Measurements from ENCODE around the gene NTNG1.
A peak's percentile ranks its signal among the peaks of the same experiment; 100 is the strongest.

Gene NTNG1

DNA sequence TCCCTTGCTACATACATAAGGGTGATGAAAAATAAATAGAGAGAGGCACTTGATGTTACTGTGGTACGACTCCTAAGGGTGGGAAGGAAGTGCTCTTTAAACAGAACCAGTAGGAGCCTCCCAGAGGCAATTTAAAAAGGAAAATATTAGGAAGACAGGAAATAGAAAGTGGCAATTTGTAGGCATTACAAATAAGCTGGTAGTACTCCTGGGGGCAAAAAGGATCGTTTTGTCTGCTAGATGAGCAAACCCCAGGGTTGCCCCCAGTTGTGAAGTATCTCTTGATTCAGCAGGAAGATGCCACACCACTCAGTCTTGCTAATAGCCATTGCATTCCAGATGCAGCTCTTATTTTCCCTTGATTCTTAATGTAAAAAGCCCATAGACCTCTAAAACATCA is 303.0 kb downstream of the NTNG1 start:
- no peak for DNase-seq (ENCODE audit: low read depth in 2 of 3, low spot score in 1 of 3)

DNA sequence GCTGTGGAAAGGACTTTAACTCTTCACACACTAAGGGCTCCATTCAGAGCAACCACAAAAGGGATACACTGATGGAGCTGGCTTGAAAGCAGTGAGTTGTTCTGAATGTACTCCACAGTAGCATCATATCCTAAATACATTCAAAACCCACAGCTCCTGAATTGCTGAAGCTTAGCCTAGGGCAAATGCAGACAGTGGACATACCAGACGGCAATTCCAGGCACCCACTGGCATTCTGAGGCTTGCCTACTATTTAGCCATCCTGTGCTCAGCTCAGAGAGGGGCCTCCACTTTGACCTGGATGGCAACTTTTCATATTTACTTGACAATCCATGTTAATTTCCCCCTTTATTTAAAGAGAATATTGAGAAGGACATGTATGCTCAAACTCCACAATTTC is 303.5 kb downstream of the NTNG1 start:
- no peak for DNase-seq (ENCODE audit: low read depth in 2 of 3, low spot score in 1 of 3)

DNA sequence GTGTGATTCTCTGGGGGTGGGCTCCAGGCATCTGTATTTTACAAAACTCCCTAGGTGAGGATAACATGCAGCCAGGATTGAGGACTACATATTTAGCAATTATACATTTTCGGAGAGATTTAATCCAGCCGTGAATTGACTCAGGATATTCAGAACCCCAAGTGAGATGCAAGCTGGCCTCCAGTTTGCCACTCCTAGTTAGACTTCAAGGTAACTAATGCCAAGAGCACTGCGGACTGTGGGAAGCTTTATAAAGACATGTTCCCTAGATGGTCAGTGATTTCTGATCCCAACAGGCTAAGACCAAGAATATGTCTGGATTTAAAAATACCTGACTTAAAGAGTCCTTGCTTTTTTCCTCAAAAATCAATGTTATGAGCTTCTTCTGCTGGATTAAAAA is 308.5 kb downstream of the NTNG1 start:
- DNase-seq (ENCODE audit: low read depth in 2 of 3, low spot score in 1 of 3) = no peak

DNA sequence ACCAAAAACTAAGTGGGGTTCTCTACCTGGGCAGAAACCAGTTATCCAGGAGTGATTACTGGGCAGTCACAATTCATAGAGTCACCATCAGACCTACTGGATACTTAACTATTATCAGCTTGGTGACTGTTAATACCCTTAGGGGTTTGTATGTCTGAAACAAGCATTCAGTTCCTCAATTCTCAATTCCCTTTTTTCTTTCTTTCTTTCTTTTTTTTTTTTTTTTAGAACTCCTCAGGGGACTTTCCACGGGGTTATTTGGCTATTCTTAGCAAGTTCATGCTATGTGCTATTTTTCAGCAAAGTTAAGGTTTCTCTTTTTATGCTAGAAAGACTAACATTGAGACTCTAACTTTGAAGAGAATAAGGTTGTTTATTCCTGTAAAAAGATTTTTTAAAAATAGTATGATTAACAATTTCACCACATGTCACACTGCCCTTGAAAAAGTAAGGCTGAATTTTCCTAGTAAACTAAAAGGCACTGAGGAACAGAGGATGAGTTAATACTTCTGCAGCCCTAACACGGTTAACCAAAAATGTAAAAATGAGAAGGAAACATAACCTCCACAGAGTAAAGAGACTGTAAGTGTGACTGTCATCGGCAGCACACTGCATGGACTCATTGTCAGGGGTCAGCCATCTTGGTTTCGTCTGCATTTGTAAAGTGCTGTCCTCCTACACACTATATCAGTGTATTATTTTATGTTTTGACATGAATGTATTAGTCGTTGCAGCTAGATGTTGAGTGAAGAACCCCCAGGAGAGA is 310.2 kb downstream of the NTNG1 start:
- no peak for DNase-seq (ENCODE audit: low read depth in 2 of 3, low spot score in 1 of 3)

DNA sequence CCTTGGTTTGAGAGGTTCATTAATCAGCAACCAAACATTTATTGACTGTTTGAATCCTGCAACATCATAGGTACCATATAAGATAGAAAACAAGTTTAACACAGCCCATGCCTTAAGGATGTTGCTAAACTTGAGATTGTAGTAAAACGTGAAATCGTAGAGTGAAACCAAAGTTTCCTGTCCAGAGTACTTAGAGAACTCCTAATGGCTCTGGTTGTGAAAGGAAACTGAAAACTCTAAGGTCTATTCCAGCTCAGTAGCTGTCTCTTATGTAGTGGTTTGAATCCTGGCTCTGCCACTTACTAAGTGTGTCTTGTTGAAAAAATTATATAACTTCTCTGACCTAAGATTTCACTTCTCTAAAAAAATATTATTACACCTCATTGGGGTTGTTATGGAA is 310.9 kb downstream of the NTNG1 start:
- DNase-seq (ENCODE audit: low read depth in 2 of 3, low spot score in 1 of 3) = no peak

DNA sequence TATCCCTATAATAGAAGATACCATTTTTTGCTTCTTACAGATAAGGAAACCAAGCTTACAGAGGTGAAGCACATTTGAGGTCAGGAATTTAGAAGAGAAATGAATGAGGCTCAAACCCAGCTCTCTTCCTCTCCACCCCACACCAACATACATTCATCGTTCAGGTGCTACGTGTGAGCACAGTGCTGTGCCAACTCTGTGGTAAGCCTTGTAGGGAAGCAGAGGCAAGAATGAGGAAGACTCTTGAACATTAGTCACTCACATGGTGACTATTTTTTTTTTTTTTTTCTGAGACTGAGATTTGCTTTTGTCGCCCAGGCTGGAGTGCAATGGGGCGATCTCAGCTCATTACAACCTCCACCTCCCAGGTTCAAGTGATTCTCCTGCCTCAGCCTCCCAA is 314.0 kb downstream of the NTNG1 start:
- DNase-seq (ENCODE audit: low read depth in 2 of 3, low spot score in 1 of 3) = no peak

DNA sequence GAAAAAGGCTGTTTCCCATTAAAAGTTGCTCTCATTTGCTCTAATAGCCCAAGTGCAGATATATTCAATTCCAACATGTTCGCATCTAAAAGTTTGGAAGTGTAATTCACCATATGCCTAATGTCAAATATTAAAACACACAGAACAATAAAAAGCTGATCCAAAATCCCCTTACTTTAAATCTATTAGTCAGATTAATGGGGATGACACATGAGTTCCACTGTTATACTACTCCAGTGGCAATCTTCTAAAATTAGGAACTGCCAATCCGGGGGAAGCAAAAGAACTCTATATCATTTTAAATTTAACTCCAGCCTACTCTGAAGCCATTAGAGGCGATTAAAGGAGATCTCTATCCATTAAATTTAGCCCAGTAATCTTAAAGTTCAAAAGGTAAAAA is 317.1 kb downstream of the NTNG1 start:
- no peak for DNase-seq (ENCODE audit: low read depth in 2 of 3, low spot score in 1 of 3)

DNA sequence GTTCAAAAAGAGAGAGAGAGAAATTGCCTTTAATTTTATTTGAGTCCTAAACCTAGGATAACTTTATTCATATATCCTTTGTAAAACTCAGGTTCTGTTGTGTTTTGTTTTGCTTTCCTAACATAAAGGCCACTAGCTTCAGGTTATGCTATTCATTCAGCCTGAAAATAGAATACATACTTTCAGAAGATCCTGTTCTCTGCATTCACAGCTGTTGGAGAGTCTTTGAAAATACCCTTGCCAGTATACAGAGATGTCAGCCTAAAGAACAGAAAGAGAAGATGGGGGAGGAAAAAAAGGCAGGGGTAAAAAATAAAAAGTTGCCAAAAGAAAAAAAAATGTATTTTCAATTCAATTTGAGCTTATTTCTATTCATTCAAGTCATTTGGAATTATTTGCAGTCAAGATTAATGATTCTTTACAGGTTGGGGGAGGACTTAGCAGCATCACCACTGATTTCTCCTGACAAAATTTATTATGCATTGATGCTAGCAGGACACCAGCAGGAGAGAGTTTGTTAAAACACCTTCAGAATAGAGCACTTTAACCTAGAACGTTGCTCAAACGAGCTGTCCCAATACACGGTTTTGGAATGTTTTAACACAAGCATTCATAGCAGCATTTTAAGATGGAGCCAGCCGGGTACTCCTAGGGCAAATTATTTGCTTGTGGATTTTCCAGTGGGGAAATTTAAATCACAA is 318.5 kb downstream of the NTNG1 start:
- no peak for DNase-seq (ENCODE audit: low read depth in 2 of 3, low spot score in 1 of 3)

DNA sequence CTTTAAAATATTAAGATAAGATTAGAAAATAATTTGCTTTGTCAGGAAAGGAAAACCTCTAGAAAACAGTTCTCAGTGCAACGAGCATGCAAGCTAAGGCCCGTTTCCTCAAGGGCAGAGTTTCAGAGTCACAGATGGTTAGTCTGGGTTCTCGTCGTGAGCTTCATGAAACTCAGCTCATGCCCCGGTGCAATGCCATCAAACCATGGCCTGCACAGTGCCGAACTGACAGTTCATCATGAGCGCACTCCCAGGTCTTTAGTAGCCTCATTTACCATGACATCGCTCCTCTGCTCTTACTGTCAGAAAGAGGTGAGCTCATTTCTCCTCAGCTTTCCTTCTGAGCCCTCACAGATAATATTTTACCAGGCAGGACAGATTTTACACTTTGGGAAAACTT is 319.2 kb downstream of the NTNG1 start:
- no peak for DNase-seq (ENCODE audit: low read depth in 2 of 3, low spot score in 1 of 3)

DNA sequence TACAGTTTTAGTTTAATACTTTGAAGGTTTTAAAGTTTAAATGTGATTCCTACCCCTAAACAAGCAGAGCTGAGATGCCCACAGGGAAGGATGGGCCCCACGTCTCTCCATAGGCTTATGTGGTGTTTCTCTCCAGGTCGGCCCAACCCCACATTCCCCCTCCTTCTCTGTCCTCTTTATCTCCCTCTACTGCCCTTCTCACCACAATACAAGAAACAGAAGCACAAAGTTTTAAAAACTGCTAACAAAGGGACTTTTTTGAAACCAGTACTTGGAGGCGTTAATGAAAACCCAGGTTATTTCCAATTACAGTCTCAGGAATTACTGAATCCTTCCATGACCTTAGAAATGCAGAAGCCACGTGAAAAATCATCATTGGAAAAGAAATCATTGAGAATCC is 324.0 kb downstream of the NTNG1 start:
- DNase-seq (ENCODE audit: low read depth in 2 of 3, low spot score in 1 of 3) = no peak

DNA sequence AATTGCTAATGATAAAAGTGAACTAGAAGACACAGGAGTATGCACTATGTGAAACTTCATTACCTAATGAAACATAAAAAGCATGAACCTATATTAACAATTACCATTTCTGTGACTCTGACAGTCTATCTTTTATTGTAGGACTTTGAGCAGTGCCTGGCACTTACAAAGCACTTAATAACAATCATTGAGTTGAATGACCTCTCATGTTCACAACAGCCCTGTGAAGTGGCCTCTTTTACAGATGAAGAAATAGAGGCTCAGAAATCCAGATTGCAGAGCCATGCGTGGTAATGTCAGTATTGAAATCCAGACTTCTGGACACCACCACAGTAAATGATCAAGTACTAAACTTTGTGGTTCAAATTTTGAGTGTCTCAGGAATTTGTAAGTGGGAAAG is 326.4 kb downstream of the NTNG1 start:
- no peak for DNase-seq (ENCODE audit: low read depth in 2 of 3, low spot score in 1 of 3)

DNA sequence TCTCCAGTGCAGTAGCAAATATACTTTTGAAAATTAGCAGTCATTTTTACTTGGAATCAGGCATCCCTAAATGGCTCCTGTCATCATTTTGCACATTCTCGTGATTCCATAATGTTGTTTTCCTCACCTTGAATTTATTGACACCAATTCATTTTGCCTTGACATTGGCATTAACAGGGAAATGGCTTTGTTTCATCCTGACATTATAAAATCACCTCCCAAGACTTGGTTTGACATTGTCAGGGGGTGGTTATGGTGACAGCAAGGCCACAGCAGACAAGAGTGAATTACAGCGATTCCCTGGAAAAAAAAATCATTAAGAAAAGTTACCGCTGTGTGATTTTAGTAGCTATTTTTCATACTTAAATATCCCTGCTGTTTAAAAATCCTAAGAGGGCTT is 327.0 kb downstream of the NTNG1 start:
- DNase-seq (ENCODE audit: low read depth in 2 of 3, low spot score in 1 of 3) = no peak

DNA sequence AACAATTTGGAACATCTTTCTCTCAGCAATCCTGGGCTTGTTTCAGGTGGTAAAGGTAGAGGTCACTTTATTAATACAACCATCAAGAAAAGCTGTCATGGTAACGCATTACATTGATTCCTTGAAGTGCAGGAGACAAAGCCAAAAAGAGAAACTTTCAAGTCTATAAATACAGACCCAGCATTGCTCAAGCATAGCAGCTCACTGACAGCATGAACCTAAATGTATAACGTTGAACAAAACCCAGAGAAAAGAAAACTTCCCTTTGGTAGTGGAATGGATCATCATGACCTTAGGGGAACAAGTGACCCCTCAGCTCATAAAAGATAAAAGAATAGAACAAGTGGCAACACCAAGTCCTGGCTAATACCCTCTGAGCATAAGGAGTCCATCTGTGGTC is 332.2 kb downstream of the NTNG1 start:
- no peak for DNase-seq (ENCODE audit: low read depth in 2 of 3, low spot score in 1 of 3)

DNA sequence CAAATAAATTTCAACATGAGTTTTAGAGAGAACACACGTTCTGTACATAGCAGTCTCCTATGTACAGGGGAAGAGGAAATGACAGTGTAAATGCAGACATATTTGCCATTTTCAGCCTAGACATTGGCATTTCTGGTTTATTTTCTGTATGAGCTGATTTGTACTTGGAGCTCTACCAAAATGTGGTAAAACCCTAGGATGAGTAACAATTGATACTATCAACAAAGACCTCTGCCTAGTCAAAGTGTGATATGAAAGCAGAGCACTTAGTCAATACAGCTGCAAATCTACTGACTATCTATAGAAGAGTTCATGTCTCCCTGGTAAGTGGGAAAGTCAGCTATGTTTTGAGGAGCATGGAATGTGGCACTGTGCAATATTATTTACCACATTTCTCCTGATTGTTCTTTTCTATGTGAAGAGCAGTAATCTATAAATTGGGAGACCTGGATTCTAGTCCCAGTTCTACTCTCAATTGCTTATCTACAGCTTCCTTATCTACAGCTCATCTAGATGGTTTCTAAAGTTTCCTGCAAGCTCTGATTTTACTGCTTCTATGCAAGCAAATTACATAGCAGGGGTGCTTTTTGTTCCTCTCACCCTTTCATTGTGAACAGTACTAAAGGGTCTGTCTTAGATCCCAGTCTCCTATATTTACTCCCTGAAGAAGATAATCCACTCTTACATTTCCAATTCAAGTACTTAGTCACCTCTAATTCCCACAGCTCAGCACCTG is 334.2 kb downstream of the NTNG1 start:
- DNase-seq (ENCODE audit: low read depth in 2 of 3, low spot score in 1 of 3) = no peak

DNA sequence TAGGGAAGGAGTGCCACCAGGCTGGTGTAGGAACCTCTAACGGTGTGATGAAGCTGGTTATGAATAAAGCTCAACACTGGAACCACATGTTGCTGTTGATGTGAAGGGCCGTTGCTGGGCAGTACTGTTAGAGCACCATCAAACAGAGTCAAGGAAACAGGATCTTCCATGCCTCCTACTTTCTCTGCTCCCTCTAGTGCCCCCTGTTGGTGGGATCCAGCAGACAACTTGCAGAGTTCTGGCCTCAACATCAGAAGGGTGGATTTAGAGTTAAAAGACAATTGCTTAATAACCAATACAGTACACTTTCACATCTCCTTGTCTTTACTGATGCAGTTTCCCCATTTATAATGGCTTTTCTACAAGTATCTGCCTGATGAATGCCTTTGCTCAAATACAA is 336.4 kb downstream of the NTNG1 start:
- peak in 1 of 3 donors; percentile 2 for DNase-seq (ENCODE audit: low read depth in 2 of 3, low spot score in 1 of 3)

DNA sequence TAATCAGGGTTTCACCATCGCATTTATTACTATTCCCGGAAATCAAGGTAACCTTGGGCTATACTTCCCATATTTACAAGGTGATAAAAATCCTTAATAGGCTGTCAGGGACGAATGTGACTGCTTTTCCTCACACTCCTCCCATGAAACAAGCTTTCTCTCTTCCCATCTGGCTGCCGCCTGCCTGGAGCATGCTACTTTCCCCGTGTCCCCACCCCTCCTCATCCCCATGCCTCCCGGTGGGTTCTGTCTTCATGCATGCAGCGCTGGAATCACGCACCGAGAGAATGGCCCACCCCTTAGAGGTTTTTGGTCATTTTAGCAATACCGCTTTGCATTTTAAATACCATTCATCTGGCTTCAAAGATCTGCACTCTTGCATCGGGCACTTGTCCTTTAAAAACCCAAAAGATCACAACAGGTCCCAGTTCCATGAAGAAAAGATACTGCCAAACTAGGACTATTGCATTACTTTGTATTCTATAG is 339.1 kb downstream of the NTNG1 start:
- DNase-seq (ENCODE audit: low read depth in 2 of 3, low spot score in 1 of 3) = no peak

DNA sequence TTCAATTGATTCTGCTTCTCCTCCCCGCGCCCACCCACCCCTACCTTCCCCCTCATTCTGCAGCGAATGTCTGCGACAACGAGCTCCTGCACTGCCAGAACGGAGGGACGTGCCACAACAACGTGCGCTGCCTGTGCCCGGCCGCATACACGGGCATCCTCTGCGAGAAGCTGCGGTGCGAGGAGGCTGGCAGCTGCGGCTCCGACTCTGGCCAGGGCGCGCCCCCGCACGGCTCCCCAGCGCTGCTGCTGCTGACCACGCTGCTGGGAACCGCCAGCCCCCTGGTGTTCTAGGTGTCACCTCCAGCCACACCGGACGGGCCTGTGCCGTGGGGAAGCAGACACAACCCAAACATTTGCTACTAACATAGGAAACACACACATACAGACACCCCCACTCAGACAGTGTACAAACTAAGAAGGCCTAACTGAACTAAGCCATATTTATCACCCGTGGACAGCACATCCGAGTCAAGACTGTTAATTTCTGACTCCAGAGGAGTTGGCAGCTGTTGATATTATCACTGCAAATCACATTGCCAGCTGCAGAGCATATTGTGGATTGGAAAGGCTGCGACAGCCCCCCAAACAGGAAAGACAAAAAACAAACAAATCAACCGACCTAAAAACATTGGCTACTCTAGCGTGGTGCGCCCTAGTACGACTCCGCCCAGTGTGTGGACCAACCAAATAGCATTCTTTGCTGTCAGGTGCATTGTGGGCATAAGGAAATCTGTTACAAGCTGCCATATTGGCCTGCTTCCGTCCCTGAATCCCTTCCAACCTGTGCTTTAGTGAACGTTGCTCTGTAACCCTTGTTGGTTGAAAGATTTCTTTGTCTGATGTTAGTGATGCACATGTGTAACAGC is 339.9 kb downstream of the NTNG1 start:
- DNase-seq (ENCODE audit: low read depth in 2 of 3, low spot score in 1 of 3) = no peak

DNA sequence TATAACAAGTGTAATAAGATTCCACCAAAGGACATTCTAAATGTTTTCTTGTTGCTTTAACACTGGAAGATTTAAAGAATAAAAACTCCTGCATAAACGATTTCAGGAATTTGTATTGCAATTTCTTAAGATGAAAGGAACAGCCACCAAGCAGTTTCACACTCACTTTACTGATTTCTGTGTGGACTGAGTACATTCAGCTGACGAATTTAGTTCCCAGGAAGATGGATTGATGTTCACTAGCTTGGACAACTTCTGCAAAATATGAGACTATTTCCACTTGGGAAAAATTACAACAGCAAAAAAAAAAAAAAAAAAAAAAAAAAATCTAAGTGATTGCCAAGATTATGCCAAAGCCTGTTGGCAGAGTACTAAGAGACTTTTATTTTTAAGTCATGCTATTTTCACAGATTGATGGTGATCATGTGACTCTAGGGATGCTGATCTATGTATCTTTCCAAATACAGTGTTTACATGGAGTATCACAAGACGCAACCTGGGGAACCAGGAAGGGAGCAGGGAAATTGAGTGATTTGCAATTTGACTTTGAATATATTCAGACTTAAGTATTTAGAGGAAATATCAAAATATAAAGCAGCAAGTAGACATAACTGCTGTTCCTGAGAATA is 341.0 kb downstream of the NTNG1 start:
- no peak for DNase-seq (ENCODE audit: low read depth in 2 of 3, low spot score in 1 of 3)

DNA sequence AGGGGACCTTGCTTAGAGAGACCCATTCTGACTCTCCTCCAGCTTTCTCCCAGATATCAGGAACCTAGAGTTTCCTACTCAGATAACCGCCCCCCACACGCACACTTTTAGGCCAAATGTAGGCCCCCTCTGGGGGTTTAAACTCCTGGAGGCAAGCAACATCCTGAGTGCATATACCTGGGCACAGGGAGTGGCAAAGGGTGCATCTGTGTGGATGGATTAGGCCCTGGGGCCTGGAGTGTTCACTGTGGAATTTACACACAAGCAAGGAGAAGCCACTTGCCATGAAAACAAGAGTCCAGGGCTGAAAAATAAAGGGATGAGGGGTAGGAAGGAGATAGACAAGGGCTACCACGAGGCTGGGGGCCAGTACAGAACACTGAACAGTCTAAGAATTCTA is 343.1 kb downstream of the NTNG1 start:
- no peak for DNase-seq (ENCODE audit: low read depth in 2 of 3, low spot score in 1 of 3)

DNA sequence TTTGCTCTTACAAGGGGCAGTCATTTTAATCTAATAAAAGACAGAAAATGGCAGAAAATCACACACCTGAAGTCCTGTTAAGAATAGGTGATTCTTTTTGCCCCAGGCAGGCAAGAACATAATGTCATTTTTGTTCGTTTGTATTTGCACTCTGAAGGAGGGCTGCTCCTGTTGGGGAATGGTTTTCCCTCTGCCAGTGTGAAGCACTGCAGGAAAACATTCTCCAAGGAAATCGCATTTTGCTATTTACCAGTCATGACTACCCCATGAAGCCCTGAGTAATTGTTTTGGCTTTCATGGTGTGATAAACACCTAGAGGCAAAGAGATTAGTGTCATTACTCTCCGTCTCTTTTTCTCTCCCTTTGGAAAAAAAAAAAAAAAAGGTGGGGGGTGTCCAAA is 345.5 kb downstream of the NTNG1 start:
- no peak for DNase-seq (ENCODE audit: low read depth in 2 of 3, low spot score in 1 of 3)

DNA sequence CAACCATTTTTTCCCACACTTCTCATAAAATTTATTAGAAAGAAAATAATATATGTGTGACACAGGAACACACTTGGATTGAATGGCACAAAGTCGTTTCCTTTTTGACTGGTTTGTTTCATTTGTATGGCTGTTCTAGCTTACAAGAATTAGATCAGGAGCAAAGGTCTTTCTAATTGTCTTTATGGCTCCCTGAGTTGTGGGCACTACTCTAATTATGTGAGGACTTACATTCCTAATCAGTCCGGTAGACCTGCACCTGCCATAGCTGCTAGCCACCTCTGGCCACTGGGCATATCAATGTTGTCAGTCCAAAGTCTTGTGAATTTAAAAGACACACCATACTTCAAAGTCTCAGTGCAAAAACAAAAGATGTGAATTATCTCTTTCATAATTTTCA is 346.7 kb downstream of the NTNG1 start:
- no peak for DNase-seq (ENCODE audit: low read depth in 2 of 3, low spot score in 1 of 3)

Data from stimulated activated CD4-positive, alpha-beta T cell treated with anti-CD3 and anti-CD28 coated beads, Interleukin-12 subunit alpha, Interleukin-12 subunit beta, amount 100 ng/mL, for 48 hours (primary cell).